GM21526 (cell line): Measurements from ENCODE around the gene HECTD3.
"Not testable (repeated sequence)": the region's sequence is repeated elsewhere in the genome, so short reads cannot be mapped to it uniquely, and the experiment has no call there.

Source experiments
- ATAC-seq: cut with Tn5 transposase; IDR thresholded peaks from one replicate; pipeline ENCODE4 v1.9.1; 2021; ENCODE audit warnings: moderate library complexity; ENCODE audit not compliant: unreplicated experiment, low FRiP score

HECTD3 gene

DNA sequence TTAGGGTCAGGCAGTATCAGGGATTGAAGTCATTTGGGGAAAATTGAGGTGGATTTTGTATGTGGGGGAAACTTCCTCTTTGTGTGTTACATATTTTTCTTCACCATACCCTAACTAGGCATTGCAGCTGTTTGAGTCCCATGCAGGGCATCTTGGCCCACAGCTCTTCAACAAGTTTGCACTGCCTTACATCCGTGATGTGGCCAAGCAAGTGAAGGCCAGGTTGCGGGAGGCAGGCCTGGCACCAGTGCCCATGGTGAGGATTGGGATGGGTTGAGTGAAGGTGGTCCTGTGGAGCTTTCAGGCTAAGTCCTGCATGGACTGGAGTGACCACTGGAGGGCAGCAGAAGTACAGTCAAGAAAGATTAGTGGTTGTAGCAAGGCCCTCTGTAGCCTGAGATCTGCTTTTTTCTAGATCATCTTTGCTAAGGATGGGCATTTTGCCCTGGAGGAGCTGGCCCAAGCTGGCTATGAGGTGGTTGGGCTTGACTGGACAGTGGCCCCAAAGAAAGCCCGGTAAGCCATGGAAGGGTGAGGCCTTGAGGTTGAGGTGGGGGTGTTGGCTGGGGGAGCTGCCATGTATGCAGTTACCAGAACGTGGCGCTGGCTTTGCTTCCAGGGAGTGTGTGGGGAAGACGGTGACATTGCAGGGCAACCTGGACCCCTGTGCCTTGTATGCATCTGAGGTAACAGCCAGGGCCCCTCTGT lies 3.4 kb upstream of the HECTD3 start:
- no peak for ATAC-seq

- ATAC-seq: no peak
These were observed 2.6 kb upstream of the HECTD3 start for GRCh38 chr1:45013551-45014209.

GRCh38 chr1:45012639-45013278 lies 1.6 kb upstream of the HECTD3 start:
- no peak for ATAC-seq

DNA sequence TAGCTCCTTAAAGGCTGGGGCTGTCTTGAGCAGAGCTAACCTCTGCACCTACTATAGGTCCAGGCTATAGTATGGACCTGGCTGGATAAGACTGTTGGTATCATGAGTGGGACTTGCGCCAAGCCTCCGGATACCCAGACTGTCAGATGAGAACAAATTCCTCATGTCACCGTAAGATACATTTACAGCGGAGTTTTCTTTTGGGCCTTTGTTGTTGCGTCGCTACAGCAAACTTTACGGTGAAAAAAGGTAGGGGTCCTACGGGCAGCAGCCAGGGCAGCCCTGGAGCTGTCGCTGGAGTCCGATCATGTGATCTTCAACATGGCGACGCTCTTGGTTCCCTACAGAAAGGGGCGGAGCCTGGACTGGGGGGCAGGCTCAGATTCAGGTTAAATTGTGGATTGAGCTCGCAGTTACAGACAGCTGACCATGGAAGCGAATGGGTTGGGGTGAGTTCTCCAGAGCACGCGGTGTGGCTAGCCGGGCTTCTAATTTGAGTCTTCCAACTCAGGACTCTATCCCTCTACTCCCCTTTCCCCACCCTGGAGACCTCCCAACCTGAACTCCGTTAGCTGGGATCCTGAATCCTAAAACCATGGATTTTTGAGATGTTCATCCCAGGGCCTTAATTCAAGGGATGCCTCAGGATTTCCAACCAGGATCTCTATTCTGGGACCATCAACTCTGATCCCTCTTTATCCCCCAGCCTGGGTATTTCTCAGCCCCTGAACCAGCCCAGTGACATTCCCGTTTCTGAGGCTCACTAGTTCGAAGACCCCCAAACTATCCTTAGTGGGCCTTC lies 914 bp upstream of the HECTD3 start, which contains the start of gene UROD:
TSS of gene UROD (plus strand) at position 418 of the 802 bp plus-strand sequence. CDS start at position 430, 12 bp downstream.
- no peak for ATAC-seq

- ATAC-seq: no peak
These were observed 919 bp downstream of the HECTD3 start for GRCh38 chr1:45009956-45010854.

- ATAC-seq: no peak
These were observed 1.7 kb downstream of the HECTD3 start for GRCh38 chr1:45009296-45009865.

- no peak for ATAC-seq
These were observed 2.6 kb downstream of the HECTD3 start for GRCh38 chr1:45008516-45008915.

DNA sequence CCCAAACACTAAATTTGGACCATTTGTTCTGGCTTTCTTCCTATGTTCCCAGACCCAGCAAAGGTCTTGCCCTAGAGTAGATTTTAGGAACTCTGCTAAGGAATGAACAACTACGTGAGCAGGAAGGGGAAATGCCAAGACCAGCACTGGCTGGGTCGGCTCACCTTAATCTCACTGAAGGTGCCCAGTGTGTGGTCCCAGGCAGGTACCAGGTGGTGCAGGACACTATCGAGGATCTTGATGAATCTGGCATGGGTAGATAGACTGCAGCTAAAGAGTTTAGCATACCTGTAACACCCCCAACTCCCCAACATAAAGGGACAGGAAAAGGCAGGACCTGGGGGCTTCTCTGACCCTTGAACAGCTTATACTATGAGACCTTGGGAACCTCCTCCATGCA lies 3.0 kb downstream of the HECTD3 start:
- ATAC-seq: no peak

DNA sequence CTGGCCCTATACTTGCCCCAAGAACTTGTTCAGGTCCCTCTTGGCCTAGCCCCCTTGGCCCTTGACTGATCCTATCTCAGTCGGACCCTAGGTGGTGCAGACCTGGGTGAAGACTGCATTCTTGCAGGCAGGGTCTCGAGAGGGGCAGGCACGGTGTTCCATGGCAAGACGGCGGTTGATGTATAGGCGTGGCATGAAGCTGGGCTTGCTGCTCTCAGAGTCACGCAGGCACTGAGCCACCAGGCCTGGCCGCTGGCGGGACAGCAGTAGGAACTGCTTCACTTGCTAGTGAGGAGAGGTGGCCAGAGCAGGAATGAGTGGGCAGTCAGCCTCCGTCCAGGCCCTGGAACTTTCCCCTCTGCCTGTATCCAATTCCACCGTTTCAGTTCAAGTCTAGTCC lies 3.8 kb downstream of the HECTD3 start:
- ATAC-seq: no peak

- no peak for ATAC-seq
These were observed 5.4 kb downstream of the HECTD3 start for GRCh38 chr1:45005761-45006160.

DNA sequence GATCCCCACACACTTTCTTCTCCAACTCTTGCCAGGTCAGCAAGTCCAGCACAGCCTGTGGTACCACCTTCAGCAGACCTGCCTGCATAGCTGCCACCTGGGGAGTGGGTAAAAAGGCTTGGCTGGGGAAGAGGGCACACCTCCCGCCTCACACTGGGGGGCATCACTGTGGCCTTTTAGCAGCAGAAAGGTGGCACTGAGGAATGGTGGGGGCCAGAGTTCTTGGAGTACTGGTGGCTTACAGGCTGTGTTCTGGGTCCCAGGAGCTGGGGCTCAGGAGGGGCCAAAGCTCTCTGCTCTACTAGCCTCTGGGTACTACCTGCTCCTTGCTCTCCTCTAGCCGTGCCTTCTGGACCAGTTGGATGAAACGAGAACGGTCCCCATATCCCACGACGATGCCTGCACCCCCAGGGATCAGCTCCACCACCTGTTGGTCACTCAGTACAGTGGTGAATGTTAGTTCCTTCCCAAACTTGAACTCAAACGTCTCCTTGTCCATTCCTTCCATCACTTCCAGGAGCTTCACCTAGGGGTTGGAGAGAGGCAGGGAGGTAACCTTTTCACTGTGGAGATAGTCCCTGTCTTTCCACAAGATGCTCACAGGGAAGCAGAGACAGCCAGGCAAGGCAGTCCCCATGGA lies 6.7 kb downstream of the HECTD3 start:
- ATAC-seq: no peak

DNA sequence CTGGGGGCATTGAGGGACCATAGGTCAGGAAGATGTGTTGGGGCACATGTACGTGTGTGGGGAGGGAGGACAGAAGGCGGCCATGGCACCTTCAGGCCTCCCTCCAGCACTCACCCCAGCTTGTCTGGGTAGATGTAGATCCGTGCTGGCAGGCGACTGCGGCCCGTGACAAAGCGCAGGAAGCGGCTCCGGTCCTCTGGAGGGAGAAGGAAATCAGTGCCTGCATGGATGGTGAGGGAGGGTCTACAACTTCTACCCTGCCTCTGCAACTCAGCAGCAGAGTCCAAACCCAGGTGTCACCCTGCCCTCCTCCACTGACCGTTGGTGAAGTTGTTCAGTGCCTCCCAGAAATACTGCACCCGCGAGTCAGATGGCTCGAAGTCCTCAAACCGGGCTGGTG lies 7.4 kb downstream of the HECTD3 start:
- no peak for ATAC-seq

DNA sequence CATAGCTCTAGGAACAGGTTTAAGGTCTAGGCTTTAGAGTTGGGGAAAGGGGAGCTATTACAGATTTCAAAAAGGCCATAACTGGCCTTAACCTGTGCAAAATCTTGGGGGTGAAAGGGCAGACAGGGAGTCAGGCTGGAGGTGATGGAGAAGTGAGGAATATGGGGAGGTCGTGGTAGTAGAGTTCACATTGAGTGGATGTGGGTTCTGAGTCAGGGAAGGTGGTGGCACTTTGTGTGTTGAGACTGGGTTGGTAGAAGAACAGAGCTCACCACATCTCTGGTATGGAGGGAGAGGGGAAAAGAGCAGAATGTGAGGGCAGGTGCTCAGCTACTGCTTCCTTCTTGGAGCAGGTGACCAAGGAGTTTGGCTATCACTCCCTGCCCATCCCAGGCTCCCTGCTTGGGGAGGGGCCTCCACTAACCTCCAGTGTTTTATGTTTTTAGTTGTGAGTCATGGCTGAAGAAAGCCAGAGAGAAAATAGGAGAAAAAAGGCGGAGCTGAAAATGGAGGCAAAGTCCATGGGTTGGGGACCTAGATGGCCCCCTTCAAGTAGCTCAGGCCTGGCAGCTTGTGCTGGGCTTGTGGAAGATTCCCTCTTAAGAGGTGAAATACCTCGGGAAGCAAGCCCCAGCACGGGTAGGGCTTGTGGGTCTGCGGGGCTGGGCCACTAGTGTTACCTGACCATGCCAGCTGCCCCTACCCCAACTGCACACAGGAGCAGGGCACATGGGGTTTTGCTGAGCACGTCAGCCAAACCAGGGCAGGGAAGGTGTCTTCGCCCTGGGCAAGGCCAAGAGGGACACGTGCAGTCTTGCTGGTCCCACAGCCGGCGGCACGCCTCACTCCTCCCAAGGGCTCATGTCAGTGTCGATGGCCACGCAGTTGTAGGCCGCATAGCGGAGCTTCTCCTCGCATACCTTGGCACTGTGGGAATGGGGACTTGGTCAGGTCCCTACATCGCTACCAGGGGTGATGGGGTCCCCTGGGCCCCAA lies 8.2 kb downstream of the HECTD3 start:
- no peak for ATAC-seq

GRCh38 chr1:45001576-45001975 lies 9.5 kb downstream of the HECTD3 start:
- ATAC-seq: not testable (repeated sequence)

DNA sequence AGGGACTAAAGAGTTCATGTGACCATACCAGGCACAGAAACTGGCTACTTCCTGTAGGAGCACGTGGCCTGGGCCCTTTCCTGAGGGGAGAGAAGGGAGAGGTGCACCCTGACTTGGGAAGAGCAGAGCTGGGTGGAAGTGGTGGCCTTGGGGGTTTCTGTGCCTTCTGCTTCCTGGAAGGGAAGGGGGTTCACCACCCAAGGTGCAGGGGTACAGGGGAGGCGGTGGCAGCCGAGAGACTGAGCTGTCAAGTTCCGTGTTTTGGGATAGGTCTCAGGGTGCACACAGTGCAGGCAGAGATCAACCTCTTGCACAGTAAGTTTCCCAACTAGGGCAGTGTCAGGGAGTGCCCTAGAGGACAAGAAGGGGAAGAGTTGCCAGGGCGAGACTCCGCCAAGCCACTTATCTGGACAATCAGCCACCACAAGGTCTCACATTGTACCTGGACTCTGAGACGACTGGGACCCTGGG lies 10.1 kb downstream of the HECTD3 start:
- no peak for ATAC-seq

GRCh38 chr1:44999232-44999631 lies 11.9 kb downstream of the HECTD3 start:
- no peak for ATAC-seq

DNA sequence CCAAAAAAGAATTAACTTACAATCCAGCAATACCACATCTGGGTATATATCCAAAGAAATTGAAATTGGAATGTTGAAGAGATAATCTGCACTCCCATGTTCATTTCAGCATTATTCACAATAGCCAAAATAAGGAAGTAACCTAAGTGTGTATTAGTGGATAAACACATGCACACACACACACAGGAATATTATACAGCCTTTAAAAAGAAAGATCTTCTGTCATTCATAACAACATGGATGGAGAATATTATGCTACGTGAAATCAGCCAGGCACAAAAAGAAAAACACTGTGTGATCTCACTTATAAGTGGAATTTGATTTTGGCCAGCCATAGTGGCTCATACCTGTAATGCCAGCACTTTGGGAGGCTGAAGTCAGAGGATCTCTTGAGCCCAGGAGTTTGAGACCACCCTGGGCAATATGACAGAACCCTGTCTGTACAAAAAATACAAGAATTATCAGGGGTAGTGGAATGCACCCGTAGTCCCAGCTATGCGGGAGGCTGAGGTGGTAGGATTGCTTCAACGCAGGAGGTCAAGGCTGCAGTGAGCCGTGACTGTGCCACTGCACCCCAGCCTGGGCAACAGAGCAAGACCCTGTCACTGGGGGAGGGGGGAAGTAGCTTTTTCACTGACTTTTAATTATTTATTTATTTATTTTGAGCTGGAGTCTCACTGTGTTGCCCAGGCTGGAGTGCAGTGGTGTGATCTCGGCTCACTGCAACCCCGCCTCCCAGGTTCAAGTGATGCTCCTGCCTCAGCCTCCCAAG lies 15.5 kb downstream of the HECTD3 start:
- no peak for ATAC-seq
